GM18507 (cell line): Measurements from ENCODE around the gene TMEM91.
"Not testable (repeated sequence)": the region's sequence is repeated elsewhere in the genome, so short reads cannot be mapped to it uniquely, and the experiment has no call there.

ENCODE experiments used
- DNase-seq: peaks from one replicate; pipeline ENCODE4 v3.0.0; 2011; ENCODE audit warnings: low read depth; ENCODE audit not compliant: insufficient read length; ENCODE audit errors: extremely low spot score
- FAIRE-seq: peaks from 2 replicates; lab custom pipeline; 2011; peaks lifted over from hg19 to GRCh38; lab: Jason Lieb, UNC

The TMEM91 gene

GRCh38 chr19:41376241-41376997, at the start of gene TMEM91:
TMEM91 (plus strand) TSS chr19:41376533; CDS start chr19:41378310, 1,777 bp downstream.
- no peak for FAIRE-seq
- no peak for DNase-seq

GRCh38 chr19:41327076-41327575, 49.2 kb upstream of the TMEM91 start:
- FAIRE-seq = no peak

GRCh38 chr19:41327576-41328156, 48.7 kb upstream of the TMEM91 start:
- DNase-seq (peak; percentile 80), FAIRE-seq (peak; percentile 79)

More at GRCh38 chr19:41327076-41327575, 49.2 kb upstream of the TMEM91 start:
- no peak for DNase-seq

- DNase-seq (no peak), FAIRE-seq (peak; percentile 64)
Measured at GRCh38 chr19:41328157-41328841, 48.0 kb upstream of the TMEM91 start.

GRCh38 chr19:41328842-41329225, 47.5 kb upstream of the TMEM91 start:
- no peak for DNase-seq
- FAIRE-seq = no peak

GRCh38 chr19:41330481-41330880, 45.9 kb upstream of the TMEM91 start:
- FAIRE-seq = no peak

GRCh38 chr19:41330946-41331678, 45.2 kb upstream of the TMEM91 start:
- no peak for DNase-seq
- no peak for FAIRE-seq

More at GRCh38 chr19:41330481-41330880, 45.9 kb upstream of the TMEM91 start:
- no peak for DNase-seq

GRCh38 chr19:41332000-41332399, 44.3 kb upstream of the TMEM91 start:
- DNase-seq = no peak
- no peak for FAIRE-seq

- FAIRE-seq (no peak), DNase-seq (no peak)
Measured at GRCh38 chr19:41332468-41332867, 43.9 kb upstream of the TMEM91 start.

GRCh38 chr19:41334793-41335192, 41.5 kb upstream of the TMEM91 start:
- FAIRE-seq (peak; percentile 38), DNase-seq (no peak)

GRCh38 chr19:41335467-41335866, 40.9 kb upstream of the TMEM91 start:
- FAIRE-seq = no peak
- no peak for DNase-seq

GRCh38 chr19:41339936-41340335, 36.4 kb upstream of the TMEM91 start:
- FAIRE-seq = no peak
- DNase-seq = no peak

- FAIRE-seq = no peak
- no peak for DNase-seq
Measured at GRCh38 chr19:41341669-41342490, 34.5 kb upstream of the TMEM91 start.

- FAIRE-seq (no peak), DNase-seq (no peak)
Measured at GRCh38 chr19:41344162-41344561, 32.2 kb upstream of the TMEM91 start.

- not testable (repeated sequence) for DNase-seq, FAIRE-seq
Measured at GRCh38 chr19:41346916-41347315, 29.4 kb upstream of the TMEM91 start.

GRCh38 chr19:41350735-41351338, 25.5 kb upstream of the TMEM91 start:
- DNase-seq = no peak
- FAIRE-seq = peak; percentile 45

GRCh38 chr19:41351339-41352245, 24.7 kb upstream of the TMEM91 start:
- DNase-seq = peak; percentile 59

GRCh38 chr19:41352279-41352608, 24.1 kb upstream of the TMEM91 start:
- DNase-seq = no peak
- peak; percentile 63 for FAIRE-seq

More at GRCh38 chr19:41351339-41352245, 24.7 kb upstream of the TMEM91 start:
- FAIRE-seq = peak; percentile 93
